ENCODE data around the gene LAMTOR4.
A peak's percentile ranks its signal among the peaks of the same experiment; 100 is the strongest.

The LAMTOR4 gene

DNA sequence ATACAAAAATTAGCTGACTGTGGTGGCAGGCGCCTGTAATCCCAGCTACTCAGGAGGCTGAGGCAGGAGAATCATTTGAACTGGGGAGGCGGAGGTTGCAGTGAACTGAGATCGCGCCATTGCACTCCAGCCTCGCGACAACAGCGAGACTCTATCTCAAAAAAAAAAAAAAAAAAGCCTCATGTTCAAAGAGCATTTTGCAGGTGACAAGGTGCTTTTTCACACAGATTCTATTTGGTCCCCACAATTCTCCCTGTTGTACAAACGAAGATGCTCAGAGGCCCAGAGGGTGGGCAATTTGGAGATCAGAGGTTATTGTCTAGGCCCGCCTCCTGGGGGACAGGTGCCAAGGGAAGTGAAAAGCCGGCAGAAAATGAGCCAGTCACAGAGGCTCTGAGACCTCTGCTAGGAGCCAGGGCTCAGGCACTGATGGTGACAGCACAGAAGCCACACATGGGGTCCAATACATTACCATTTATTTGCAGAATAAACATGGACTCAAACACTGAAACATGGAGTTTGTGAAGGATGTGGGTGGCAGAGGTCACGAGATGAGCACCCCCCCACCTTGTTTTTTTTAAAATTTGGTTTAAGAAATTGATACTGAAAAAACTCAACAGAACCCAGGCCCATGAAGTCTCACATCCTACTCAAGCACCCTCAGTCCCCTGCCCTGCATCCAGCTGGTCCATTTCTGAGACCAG is 20.6 kb downstream of the LAMTOR4 start:
- Histone ChIP-seq H4K20me1 (ENCODE audit: insufficient read depth, low read length) (no peaks in the 10 kb centered on the region), H3K9ac (ENCODE audit: low read length) (no peak overlapping the region), H3K4me2 (ENCODE audit: low read length) (peak overlapping the region; percentile 4), H3K27ac (ENCODE audit: low read length) (no peak overlapping the region), H3K9me3 (ENCODE audit: insufficient read depth, low read length) (no peaks in the 10 kb centered on the region), H3K4me1 (ENCODE audit: low read length) (peaks cover 32% of the 10 kb centered on the region), H3K4me3 (ENCODE audit: low read length) (no peak overlapping the region), H3K36me3 (replicated peaks; ENCODE audit: low read depth, low read length) (no peaks in the 10 kb centered on the region), H3K79me2 (ENCODE audit: low read length) (no peaks in the 10 kb centered on the region), H2AFZ (ENCODE audit: low read depth, low read length) (no peak overlapping the region), H3K27me3 (ENCODE audit: low read depth, low read length) (peaks cover 26% of the 10 kb centered on the region)
- TF ChIP-seq CTCF (IDR thresholded peaks at IDR 0.05; ENCODE audit: low read depth, low read length) (no peak), EZH2phosphoT487 (IDR thresholded peaks at IDR 0.05; ENCODE audit: low read depth) (no peak)

DNA sequence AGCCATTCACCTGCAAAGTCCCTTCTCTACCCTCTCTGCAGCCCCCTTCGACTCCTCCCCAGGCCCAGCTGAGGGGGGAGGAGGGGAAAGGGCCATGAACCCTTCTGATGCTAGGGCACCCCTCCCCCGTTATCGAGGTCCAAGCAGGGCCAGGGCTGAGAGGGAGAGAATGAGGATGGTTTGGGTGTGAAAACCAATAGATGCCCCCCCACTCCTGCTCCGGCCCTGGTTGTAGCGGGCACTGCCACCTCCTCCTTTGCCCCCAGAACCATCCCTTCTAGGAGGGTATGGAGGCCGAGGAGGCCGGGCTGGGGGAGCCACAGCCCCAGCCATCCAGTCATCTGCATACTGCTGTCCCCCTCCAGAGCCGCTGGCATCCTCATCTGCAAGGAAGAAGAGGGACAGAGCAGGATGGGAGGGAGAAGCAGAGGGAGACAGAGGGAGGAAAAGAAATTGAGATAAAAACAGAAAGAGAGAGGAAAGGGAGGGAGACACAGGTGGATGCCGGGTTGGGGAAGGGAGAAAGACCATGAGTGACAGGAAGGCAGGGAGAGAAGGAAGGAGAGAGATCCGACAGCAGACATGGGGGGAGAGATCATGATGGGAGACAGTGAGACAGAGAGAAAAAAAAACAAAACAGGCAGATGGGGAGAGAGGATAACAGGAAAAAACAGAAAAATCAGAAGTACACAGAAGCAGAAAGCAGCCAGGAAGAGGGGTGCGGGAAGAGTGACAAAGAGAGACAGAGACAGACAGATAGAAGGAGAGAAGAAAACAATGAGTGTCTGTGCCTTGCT is 21.6 kb downstream of the LAMTOR4 start:
- H3K27me3 ChIP-seq (ENCODE audit: low read depth, low read length), result peaks cover 26% of the 10 kb centered on the region
- H4K20me1 ChIP-seq (ENCODE audit: insufficient read depth, low read length), result no peaks in the 10 kb centered on the region
- H3K4me1 ChIP-seq (ENCODE audit: low read length), result peaks cover 32% of the 10 kb centered on the region
- peak overlapping the region; percentile 4; the same call in 1 of the 2 replicates for H3K4me2 ChIP-seq (ENCODE audit: low read length)
- TF ChIP-seq CTCF (IDR thresholded peaks at IDR 0.05; ENCODE audit: low read depth, low read length) (no peak), EZH2phosphoT487 (IDR thresholded peaks at IDR 0.05; ENCODE audit: low read depth) (no peak)
- H3K9me3 ChIP-seq (ENCODE audit: insufficient read depth, low read length), result no peaks in the 10 kb centered on the region
- H3K79me2 ChIP-seq (ENCODE audit: low read length), result no peaks in the 10 kb centered on the region
- no peak overlapping the region for H2AFZ ChIP-seq (ENCODE audit: low read depth, low read length)
- H3K4me3 ChIP-seq (ENCODE audit: low read length), result no peak overlapping the region
- no peaks in the 10 kb centered on the region for H3K36me3 ChIP-seq (replicated peaks; ENCODE audit: low read depth, low read length)
- no peak overlapping the region for H3K9ac ChIP-seq (ENCODE audit: low read length)
- no peak overlapping the region for H3K27ac ChIP-seq (ENCODE audit: low read length)

DNA sequence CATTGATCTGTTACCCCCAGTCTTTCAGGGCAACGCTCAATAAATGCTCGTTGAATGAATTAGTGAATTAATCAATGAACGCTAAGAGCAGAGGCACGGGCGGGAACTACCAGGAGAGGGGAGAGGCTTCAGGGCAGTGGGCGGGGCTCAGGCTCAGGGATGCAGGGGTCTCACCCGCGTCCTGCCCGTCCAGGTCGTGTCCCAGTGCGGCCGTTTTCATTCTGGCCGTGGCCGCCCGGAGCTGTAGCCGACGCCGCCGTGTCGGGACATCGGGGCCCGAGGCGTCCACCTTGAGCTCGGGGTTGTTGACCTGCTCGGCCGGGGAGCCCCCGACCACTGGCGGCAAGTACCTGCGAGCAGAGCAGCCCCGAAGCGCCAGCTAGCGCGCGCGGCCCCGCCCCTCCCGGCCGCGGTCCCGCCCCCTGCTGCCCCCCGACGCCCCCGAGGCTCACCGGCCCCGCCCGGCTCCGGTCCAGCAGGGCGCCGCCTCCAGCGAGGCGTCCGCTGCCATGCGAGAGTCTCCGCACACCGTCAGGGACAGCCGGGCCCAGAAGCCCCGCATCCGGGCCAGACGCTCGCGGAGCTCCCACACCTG is 22.5 kb downstream of the LAMTOR4 start:
- H3K9ac ChIP-seq (ENCODE audit: low read length), result no peak overlapping the region
- no peak overlapping the region for H3K4me2 ChIP-seq (ENCODE audit: low read length)
- no peaks in the 10 kb centered on the region for H3K9me3 ChIP-seq (ENCODE audit: insufficient read depth, low read length)
- H3K79me2 ChIP-seq (ENCODE audit: low read length), result no peaks in the 10 kb centered on the region
- no peak overlapping the region for H2AFZ ChIP-seq (ENCODE audit: low read depth, low read length)
- H3K27ac ChIP-seq (ENCODE audit: low read length), result no peak overlapping the region
- H3K4me3 ChIP-seq (ENCODE audit: low read length), result no peak overlapping the region
- H3K27me3 ChIP-seq (ENCODE audit: low read depth, low read length), result peaks cover 25% of the 10 kb centered on the region
- H3K4me1 ChIP-seq (ENCODE audit: low read length), result peaks cover 32% of the 10 kb centered on the region
- H3K36me3 ChIP-seq (replicated peaks; ENCODE audit: low read depth, low read length), result no peaks in the 10 kb centered on the region
- TF ChIP-seq EZH2phosphoT487 (IDR thresholded peaks at IDR 0.05; ENCODE audit: low read depth) (no peak), CTCF (IDR thresholded peaks at IDR 0.05; ENCODE audit: low read depth, low read length) (no peak)
- H4K20me1 ChIP-seq (ENCODE audit: insufficient read depth, low read length), result no peaks in the 10 kb centered on the region

GRCh38 chr7:100171840-100172239 is 23.1 kb downstream of the LAMTOR4 start:
- no peak overlapping the region for H3K27ac ChIP-seq (ENCODE audit: low read length)
- H3K4me1 ChIP-seq (ENCODE audit: low read length), result peaks cover 36% of the 10 kb centered on the region
- H3K9ac ChIP-seq (ENCODE audit: low read length), result no peak overlapping the region
- TF ChIP-seq CTCF (IDR thresholded peaks at IDR 0.05; ENCODE audit: low read depth, low read length) (no peak), EZH2phosphoT487 (IDR thresholded peaks at IDR 0.05; ENCODE audit: low read depth) (no peak)
- H3K4me2 ChIP-seq (ENCODE audit: low read length), result no peak overlapping the region
- peaks cover 22% of the 10 kb centered on the region for H3K27me3 ChIP-seq (ENCODE audit: low read depth, low read length)
- no peaks in the 10 kb centered on the region for H3K9me3 ChIP-seq (ENCODE audit: insufficient read depth, low read length)
- no peaks in the 10 kb centered on the region for H3K79me2 ChIP-seq (ENCODE audit: low read length)
- no peak overlapping the region for H2AFZ ChIP-seq (ENCODE audit: low read depth, low read length)
- H4K20me1 ChIP-seq (ENCODE audit: insufficient read depth, low read length), result no peaks in the 10 kb centered on the region
- H3K36me3 ChIP-seq (replicated peaks; ENCODE audit: low read depth, low read length), result no peaks in the 10 kb centered on the region
- no peak overlapping the region for H3K4me3 ChIP-seq (ENCODE audit: low read length)

All from OCI-LY3 (cell line).